Right ventricle myocardium inferior (tissue), 1 donor: ENCODE results near the gene MYH7. TPM values are rescaled to one million over a fixed set of nuclear protein-coding genes. Genes with fewer than 3 reads are reported as not detected.

Source experiments
- ATAC-seq: fragments of 200-7000 bp; cut with Tn5 transposase; one replicate; pipeline ENCODE4 v1.9.1; 2020; ENCODE audit warnings: mild to moderate bottlenecking, moderate library complexity
- DNase-seq: peaks from one replicate; pipeline ENCODE4 v3.0.0; 2021; ENCODE audit errors: missing footprints
- intact Hi-C: fragments of 100-400 bp; cut with DNase I; formaldehyde crosslinking; loops from one replicate; pipeline ENCODE4 v1.11.0; 2022
- microRNA-seq: library from miRNA; unstranded; fragments of <30 nt; microRNA quantifications from one replicate; pipeline ENCODE4 v1.2.0, GENCODE V29; 2020
- total RNA-seq: library from RNA; stranded (reverse); fragmentation: NEBNext Ultra II Directional; extraction: Animal tissue kit (Norgen Biotek cat#: 25700); gene quantifications from one replicate; pipeline ENCODE4 v1.2.1, GENCODE V29; 2021
- donor health status: DM: no; HTN: yes; CAD: no; lungs with severe emphysema.

Gene MYH7
- total RNA-seq, 1 donor from 2014 or later = 11,833 TPM

GRCh38 chr14:23365036-23365731, 70.3 kb downstream of the MYH7 start, which contains the start of gene EFS:
EFS (minus strand) TSS chr14:23365172; CDS start chr14:23365025, 147 bp downstream.
- DNase-seq (peak; percentile 72), ATAC-seq (peak; percentile 75)
- intact Hi-C loops = no loop called here

DNA sequence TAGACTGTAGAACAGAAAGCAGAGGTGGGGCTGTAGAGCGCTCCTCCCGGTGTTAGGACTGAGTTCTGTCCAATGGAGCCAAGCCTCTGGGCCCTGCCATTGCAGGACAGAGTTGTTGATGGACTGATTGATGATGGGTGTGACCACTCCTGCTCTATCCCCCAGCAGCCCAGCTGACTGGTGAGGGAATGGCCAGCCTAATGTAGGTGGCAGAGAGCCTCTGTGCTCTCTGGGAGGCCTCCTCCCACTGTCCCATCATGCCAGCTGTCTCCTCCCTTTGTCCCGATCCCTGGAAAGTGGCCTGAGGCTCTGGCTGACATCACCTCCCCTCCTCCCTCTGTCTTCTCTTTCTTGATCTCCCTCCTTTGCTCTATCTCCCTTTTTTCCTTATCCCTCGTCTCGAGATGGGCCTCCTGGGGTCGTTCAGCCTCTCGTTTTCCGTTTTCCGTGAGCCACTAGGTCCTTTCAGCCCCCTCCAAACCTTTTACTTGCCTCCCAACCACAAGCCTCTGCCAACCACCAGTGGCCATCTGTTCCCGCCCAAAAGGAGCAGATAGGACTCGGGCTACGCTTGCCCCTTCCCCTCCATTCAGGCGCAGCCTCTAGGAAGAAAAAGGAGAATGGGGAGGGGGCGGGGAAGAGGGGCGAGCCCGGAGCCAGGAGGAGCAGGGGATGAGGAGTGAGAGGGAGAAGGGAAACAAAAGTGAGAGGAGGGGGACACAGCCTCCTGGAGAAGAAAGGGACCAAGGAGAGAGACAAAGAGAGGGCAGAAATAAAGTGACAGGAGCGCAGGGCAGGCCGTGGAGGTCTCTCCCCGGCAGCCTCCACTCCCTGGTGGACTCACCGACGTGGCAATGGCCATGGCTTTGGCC, 71.1 kb downstream of the MYH7 start:
- intact Hi-C loops = no loop called here
- DNase-seq (peak; percentile 68), ATAC-seq (peak; percentile 28)

Small RNAs within 50 kb of the gene (microRNA-seq; reads per million reads assigned to microRNA genes)
- gene MIR208A = 3,107 reads per million, percentile 89 among the genes with 10 or more reads in this experiment
- gene MIR208B = 43,041 reads per million, percentile 98 among the genes with 10 or more reads in this experiment

Other genes with a start within 250 kb of the MYH7 start
- gene RNF212B, start 197.7 kb downstream of the MYH7 start, total RNA-seq = not detected
- gene HOMEZ, start 149.5 kb downstream of the MYH7 start, total RNA-seq = 8.0 TPM
- 7.9 TPM for gene PPP1R3E, start 132.8 kb downstream of the MYH7 start, total RNA-seq
- gene BCL2L2, start 128.8 kb downstream of the MYH7 start, total RNA-seq = 35.4 TPM
- 73.7 TPM for gene PABPN1, start 114.2 kb downstream of the MYH7 start, total RNA-seq
- gene SLC22A17, start 82.8 kb downstream of the MYH7 start, total RNA-seq = 10.1 TPM
- gene EFS, start 70.5 kb downstream of the MYH7 start, total RNA-seq = 4.0 TPM
- gene IL25, start 62.9 kb downstream of the MYH7 start, total RNA-seq = not detected
- gene CMTM5, start 58.6 kb downstream of the MYH7 start, total RNA-seq = 0.92 TPM
- 3,910 TPM for gene MYH6, start 27.4 kb downstream of the MYH7 start, total RNA-seq
- gene NGDN, start 34.0 kb upstream of the MYH7 start, total RNA-seq = 19.8 TPM
- 0.60 TPM for gene ZFHX2, start 116.1 kb upstream of the MYH7 start, total RNA-seq
- gene THTPA, start 120.6 kb upstream of the MYH7 start, total RNA-seq = 16.0 TPM
- 15.5 TPM for gene AP1G2, start 132.1 kb upstream of the MYH7 start, total RNA-seq
- gene JPH4, start 143.1 kb upstream of the MYH7 start, total RNA-seq = 0.24 TPM
- gene DHRS2, start 200.7 kb upstream of the MYH7 start, total RNA-seq = not detected